GM12801 (cell line): Measurements from ENCODE around the gene PRIM2.

Experiments
- CTCF ChIP-seq: IDR thresholded peaks from one replicate; pipeline ENCODE4 v1.5.1; 2011; ENCODE audit warnings: control low read depth; ENCODE audit not compliant: insufficient read length; ENCODE audit errors: extremely low read depth

The PRIM2 gene

GRCh38 chr6:57283911-57284455 lies 33.4 kb upstream of the PRIM2 start:
- no peak for TF ChIP-seq CTCF

GRCh38 chr6:57294862-57295445 lies 22.5 kb upstream of the PRIM2 start:
- no peak for TF ChIP-seq CTCF

- no peak for TF ChIP-seq CTCF
These were observed 19.9 kb upstream of the PRIM2 start for GRCh38 chr6:57297505-57297904.

GRCh38 chr6:57298741-57299140 lies 18.7 kb upstream of the PRIM2 start:
- TF ChIP-seq CTCF: no peak

GRCh38 chr6:57301757-57302156 lies 15.7 kb upstream of the PRIM2 start:
- no peak for TF ChIP-seq CTCF

GRCh38 chr6:57302477-57302876 lies 15.0 kb upstream of the PRIM2 start:
- TF ChIP-seq CTCF: no peak

- no peak for TF ChIP-seq CTCF
These were observed 13.3 kb upstream of the PRIM2 start for GRCh38 chr6:57303931-57304681.
